ENCODE results near the gene FES.

The FES gene

DNA sequence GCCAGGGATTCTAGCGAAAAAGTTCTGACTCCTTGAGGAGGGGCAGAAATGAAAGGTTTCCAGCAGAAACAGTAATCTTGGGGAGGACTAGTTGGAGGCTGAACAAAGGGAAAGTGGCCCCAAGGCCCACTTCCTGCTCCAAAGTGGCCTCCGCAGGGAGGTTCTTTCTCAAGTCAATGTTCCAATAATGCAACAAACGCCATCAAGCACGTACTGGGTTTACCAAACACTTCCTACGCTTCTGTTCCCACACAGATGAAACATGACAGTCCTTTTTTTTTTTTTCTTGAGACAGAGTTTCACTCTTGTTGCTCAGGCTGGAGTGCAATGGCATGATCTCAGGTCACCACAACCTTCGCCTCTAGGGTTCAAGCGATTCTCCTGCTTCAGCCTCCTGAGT, 60.8 kb downstream of the FES start:
- no peak for DNase-seq (ENCODE audit: low spot score)
- in situ Hi-C loops (cut with MboI; ENCODE audit: low pct_unique_long_range_greater_than_20kb, low sequenced_read_pairs, unreplicated experiment), result no loop called here
- TF ChIP-seq, protein P1, sequence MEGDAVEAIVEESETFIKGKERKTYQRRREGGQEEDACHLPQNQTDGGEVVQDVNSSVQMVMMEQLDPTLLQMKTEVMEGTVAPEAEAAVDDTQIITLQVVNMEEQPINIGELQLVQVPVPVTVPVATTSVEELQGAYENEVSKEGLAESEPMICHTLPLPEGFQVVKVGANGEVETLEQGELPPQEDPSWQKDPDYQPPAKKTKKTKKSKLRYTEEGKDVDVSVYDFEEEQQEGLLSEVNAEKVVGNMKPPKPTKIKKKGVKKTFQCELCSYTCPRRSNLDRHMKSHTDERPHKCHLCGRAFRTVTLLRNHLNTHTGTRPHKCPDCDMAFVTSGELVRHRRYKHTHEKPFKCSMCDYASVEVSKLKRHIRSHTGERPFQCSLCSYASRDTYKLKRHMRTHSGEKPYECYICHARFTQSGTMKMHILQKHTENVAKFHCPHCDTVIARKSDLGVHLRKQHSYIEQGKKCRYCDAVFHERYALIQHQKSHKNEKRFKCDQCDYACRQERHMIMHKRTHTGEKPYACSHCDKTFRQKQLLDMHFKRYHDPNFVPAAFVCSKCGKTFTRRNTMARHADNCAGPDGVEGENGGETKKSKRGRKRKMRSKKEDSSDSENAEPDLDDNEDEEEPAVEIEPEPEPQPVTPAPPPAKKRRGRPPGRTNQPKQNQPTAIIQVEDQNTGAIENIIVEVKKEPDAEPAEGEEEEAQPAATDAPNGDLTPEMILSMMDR (IDR thresholded peaks at IDR 0.05; ENCODE audit: extremely low read depth, insufficient read depth, missing control alignments), result no peak

Measured in GM13977 (cell line).